Stimulated activated naive CD4-positive, alpha-beta T cell (primary cell): ENCODE results near the gene WDR59.
"Not testable (repeated sequence)": the region's sequence is repeated elsewhere in the genome, so short reads cannot be mapped to it uniquely, and the experiment has no call there.

Experiments used
- DNase-seq, 6 experiments: peaks; one replicate each; lab custom pipeline; 2025; lab: John Stamatoyannopoulos, UW

Gene WDR59

DNA sequence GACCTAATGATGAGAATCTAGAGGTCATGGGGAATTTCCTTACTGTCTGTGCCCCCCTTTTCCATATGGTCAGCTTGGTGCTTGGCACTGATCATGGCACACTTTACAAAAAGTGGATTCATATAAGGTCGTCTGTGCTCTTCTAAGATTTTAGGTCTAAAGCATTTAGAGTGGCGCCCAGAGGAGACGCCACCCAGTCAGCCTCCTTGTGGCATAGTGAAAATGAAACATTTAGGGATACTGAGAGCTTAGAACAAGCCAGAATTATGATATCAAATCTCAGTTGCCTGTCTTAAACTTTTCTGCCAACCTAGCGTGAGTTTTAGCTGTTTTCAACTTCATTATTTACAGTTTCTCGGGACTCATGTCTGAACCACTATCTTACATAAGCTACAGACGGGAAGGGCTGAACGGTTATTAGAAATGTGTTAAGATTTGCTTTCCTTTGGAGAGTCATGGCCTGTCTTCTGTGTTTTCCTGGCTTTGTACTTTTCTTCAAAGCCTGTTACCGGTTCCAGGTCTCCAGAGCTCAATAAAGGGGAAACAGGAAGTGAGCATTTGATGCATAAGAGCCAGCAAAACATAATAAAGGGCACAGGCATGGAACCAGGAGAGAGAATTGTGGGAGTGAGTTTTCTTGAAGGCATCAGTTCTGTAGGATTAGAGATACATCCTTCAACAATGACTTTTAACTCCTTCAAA is 27.6 kb upstream of the WDR59 start:
- no peak for DNase-seq

DNA sequence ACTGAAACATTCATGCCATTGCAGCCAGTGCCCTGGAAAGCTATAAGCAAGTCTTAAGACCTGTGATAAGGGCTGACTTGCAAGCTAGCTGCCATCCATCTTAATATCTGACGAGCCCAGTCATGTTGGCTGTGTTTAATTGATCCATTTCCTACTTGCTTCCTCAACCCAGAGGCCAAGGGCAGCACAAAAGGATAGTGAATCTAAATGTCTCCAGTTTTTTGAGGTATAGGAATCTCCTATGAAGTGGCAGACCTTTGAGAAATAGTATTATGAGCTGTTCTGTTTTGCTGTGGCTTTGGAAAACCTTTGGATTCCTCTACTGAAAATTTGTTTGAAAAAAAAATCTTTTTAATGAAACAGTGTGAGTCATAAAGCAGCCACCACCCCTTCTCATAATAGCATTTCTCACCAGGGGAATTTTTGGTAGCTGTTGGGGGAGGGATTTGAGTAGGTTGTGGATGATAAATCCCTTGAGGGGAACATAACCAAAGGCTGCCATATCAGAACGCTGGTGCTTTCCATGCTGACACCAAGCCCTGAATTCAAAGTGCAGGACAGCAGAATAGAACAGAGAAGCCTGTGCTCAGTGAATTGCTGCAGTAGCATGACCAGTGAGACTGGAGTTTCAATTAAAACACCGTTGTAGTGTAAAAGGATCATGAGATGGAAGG is 26.8 kb upstream of the WDR59 start:
- DNase-seq = no peak

DNA sequence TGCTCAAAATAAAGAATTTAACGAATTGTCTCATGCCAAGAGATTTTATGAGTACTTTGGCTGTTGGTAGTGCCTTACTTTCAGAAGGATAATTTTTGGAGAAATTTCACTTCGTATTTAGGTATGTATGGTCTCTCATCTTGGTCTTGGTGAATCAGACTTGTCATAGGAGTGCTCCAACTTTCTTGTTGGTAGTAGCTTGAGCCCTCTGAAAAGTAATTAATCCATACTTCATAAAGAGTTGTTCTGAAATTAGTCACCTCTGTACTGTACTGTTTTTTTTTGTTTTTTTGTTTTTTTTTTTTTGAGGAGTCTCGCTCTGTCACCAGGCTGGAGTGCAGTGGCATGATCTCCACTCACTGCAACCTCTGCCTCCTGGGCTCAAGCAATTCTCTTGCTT is 25.5 kb upstream of the WDR59 start:
- DNase-seq = no peak

DNA sequence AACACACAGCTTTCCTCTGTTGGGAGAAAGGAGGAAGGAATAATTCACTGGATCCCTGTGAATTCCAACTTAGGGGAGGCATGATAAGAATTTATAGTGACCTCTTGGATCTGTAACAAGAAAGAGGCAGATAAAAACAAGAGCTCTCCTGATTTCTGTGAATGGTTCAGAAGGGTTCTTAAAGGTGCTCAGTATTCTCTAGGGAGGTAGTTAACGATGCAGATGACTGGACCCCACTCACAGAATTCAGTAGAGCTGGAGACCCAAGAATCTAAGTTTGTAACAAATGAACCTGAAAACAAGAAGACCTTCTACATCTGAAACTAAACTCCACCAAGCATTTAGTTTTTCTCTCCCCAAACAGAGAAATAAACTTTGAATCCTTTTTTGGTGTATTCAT is 22.5 kb upstream of the WDR59 start:
- DNase-seq = no peak

DNA sequence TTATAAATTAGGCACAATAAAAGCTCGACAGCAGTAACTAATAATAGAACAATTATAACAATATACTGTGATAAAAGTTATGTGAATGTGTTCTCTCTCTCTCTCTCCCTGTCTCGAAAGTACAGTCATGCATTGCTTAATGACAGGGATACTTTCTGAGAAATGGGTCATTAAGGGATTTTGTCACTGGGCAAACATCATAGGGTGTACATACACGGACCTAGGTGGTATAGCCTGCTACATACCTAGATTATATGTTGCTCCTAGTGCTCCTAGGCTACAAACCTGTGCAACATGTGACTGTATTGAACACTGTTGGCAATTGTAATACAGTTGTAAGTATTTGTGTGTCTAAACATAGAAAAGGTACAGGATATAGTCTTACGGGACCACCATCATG is 20.8 kb upstream of the WDR59 start:
- no peak for DNase-seq

DNA sequence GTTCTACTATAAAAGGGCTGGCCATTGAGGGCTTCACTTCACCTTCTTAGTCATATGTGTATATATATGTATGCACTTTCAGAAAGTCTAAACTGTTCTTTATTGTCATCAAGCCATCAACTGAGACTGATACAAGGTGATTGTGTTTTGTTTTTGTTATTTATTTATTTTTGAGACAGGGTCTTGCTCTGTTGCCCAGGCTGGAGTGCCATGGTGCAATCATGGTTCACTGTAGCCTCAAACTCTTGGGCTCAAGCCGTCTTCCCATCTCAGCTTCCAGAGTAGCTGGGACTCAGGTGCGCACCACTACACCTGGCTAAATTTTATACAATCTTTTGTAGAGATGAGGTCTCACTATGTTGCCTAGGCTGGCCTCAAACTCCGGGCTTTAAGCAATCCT is 19.5 kb upstream of the WDR59 start:
- DNase-seq = no peak

DNA sequence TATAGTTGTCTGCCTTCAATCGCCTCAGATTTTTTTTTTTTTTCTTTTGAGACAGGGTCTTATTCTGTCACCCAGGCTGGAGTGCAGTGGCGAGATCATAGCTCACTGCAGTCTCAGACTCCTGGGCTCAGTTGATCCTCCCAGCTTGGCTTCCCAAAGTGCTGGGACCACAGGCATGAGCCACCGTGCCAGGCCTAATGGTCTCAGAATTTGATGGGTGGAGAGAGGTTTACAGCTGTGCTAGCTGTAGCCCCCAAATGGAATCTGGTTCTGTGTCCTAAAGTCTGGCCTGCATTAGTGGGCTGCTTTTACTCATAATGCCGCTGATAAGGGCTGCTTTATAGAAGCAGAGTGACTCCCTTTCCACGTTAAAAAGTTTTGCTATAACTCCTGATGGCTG is 19.0 kb upstream of the WDR59 start:
- DNase-seq = no peak

DNA sequence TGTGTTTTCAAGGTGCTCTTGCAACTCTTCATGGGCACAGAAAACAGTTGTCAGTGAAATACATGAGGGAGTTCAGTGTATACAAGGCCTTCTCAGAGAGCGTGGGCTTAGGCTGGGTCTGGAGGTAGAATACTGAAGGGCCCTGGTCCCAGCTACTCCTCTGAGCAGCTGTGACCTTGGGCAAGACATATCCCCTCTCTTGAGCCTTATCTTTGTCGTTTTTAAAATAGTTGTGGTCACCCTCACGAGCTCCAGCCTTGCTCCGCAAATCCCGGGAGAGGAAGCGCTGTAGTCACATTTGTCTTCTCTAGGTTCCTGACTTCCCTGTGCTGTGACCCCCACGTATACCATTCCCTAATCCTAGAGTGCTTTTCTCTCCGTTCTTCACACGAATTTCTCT is 17.6 kb upstream of the WDR59 start:
- no peak for DNase-seq

DNA sequence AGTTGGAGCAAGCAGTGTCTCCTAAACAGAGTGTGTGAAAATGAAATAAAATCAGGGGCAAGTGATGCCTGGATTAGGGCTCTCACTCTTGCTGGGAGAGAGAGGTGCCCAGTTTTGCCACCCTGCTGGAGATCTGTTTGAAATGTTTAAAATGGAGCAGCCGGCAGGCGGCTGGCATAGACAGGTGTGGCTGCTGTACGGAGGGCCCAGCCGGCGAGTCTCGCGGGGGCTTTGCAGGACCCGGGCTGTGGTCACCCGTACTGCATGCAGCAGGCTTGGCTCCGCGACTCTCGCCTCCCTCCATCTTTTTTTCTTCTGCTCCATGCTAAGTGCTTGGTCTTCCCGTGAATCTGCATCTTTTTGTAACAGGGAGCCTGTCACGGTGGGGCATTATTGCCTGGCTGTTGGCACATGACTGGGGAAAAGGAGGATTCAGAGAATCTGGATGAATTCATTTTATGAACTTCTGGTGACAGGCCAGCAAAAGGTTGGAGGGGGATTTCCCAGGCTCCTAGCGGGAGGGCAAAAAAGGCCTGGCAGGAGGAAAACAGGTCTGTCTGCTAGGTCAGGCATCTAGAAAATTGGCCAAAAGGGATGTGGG is 15.7 kb upstream of the WDR59 start:
- DNase-seq = peak in 1 of 6 experiments; percentile 29

DNA sequence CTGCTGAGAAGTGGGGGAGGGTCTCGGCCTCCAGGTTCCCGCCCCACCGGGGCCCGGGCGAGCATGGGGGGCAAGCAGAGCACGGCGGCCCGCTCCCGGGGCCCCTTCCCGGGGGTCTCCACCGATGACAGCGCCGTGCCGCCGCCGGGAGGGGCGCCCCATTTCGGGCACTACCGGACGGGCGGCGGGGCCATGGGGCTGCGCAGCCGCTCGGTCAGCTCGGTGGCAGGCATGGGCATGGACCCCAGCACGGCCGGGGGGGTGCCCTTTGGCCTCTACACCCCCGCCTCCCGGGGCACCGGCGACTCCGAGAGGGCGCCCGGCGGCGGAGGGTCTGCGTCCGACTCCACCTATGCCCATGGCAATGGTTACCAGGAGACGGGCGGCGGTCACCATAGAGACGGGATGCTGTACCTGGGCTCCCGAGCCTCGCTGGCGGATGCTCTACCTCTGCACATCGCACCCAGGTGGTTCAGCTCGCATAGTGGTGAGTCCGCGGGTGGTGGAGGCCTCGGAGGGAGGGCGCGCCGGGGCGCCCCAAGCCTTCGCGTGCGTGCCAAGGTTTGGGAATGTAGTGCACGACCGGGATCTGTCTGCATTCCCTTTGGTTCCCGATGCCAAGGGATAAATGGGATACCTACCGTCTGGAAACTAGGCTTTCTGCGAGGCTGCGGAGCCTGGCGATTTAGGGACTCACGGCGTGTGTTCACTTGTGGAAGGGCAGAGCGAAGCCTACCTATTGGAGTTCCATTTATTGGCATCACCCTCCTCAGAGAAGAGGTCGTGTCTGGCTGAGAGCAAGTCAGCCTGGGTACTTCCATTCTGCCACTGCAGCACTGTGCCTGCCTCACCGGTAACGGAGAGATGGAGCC is 14.9 kb upstream of the WDR59 start:
- DNase-seq = peak; percentile 37 to 69 (median 54)

DNA sequence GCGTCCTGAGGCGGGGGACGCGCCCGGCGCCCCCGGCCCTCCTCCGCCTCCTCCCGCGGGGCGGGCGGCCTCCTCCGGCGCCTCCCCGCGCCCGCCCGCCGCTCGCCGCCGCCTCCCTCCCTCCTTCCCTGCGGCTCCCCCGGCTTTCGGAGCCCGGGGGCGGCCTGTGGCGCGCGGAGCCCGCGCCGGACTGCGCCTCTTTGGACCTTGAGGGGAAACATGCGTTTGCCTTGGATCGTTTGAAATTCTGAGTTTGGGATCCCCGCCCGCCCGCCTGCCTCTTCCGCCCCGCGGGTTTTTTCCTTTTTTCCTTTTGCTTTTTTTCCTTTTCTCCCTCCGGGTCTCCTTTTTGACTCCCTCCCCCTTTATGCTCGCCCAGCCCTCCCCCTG is 14.3 kb upstream of the WDR59 start:
- DNase-seq = peak in 5 of 6 experiments; percentile 21 to 65 (median 52)

DNA sequence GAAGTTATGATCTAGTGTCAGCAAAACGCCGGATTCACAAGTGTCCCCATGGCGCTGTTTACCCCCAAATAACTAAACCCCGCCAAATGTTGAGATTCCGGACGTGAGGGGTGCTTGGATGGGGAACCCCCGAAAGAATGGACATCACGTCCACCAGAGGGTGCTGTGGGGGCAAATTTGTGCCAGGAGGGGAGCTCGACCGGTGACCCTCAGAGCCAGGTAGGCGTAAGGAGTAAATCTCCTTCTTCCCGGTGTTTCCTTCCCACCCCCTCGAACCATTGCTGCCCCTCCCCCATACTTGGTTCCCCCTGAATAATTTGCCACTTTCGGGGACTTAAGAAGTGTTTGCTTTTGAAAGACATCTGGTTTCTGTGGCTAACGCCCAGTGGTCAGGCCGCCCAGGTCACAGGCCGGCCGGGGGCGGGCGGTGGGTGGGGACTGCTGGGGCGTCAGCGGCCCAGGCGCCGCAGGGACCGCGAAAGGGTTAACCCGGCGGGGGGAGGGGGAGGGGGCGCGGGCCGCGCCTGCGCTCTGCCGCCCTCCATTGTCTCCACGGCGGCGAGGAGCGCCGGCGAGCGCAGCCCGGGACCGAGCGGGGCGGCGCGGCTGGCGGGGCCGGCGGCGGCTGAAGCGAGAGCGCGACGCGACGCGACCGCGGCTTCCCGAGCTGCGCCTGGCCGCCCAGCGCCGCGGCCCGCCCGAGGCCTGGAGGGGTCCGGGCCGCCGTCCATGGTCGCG is 13.7 kb upstream of the WDR59 start, which contains the start of gene ZNRF1:
TSS of gene ZNRF1 (plus strand) at position 544 of the 738 bp plus-strand sequence. CDS start 648 bp downstream, outside the sequence.
- DNase-seq = peak; percentile 43 to 82 (median 70)

DNA sequence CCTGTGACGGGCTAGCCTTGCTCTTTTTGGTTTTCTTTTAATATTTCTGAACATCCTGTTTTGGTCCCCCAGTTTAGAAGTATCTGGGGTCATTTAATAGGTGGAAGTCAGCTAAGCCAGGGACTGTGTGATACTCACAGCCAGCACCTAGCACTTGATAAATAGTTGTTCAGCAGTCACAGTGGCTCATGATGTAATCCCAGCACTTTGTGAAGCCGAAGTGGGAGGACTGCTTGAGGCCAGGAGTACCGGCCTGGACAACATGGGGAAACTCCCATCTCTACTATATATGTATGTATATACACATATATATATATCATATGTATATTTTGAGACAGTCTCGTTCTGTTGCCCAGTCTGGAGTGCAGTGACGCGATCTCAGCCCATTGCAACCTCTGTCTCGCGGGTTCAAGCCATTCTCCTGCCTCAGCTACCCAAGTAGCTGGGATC is 12.1 kb upstream of the WDR59 start:
- no peak for DNase-seq

DNA sequence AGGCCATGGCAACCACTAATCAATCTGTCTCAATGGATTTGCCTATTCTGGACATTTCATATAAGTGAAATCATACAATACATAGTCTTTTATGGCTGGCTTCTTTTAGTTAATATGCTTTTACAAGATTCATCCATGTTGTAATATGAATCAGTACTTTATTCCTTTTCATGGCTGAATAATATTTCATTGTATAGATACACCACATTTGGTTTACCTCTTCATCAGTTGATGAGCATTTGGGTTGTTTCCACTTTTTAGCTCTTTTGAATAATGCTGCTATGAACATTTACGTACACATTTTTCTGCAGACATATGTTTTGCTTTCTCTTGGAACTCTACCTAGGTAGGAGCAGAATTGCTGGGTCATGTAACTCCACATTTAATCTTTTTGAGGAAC is 11.1 kb upstream of the WDR59 start:
- DNase-seq = no peak

DNA sequence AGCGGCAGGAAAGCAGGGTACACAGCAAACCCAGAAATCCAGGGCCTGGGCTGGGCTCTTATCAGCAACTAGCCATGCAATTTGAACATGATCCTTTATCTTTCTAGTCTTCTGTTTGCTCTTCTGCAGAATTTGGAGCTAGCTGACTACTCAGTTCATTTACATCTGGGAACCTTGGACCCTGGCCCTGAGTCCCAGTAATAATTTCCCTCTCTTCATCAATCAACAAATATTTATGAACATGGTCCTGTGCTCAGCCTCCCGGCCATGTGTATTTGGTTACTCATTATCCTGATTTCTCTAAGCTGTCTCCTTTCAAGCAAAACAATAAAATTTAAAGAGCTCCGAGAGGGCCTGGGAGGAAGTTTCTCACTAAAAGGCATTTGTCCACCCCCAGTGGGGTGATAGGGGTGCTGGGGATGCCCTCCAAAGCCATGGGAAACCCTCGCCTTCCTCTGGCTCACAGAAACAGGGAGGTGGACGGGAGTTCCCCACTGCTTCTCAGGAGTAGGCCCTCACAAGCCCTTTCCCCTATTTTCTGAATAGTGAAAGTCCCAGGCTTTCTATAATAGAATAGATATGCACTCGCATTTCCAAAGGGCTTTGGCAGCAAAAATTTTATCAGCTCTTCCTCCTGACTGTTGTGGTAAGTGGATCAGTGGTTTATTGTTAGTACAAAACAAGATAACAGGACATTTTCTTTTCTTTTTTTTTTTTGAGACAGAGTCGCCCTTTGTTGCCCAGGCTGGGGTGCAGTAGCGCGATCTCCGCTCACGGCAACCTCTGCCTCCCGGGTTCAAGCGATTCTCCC is 6.9 kb upstream of the WDR59 start:
- no peak for DNase-seq

DNA sequence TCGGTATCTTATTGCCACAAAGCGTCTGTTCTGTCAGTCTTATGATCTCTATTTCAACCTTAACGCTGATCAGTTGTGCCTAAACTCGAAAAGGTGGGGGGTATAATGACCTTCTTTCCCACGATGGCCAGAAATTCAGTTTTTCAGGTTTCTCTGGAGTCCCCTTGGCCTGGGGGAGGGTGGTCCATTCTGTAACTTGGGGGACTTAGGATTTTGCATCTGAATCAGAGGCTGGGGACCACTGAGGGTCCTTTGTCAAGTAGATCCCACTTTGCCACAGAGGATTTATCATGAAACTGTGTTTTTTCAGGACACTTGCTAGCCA is 6.3 kb upstream of the WDR59 start:
- no peak for DNase-seq

DNA sequence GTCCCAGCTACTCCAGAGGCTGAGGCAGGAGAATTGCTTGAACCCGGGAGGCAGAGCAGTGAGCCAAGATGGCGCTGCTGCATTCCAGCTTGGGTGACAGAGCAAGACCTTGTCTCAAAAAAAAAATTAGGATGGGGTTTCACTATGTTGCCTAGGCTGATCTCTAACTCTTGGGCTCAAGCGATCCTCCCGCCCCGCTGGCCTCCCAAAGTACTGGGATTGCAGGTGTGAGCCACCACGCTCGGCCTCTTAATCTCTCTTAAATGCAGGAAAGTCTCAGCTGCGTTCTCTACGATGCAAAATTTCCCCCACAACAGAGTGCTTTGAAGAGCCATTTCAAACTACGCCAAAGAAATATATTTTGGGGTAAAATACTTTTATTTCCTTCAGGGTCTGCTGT is 5.9 kb upstream of the WDR59 start:
- no peak for DNase-seq

DNA sequence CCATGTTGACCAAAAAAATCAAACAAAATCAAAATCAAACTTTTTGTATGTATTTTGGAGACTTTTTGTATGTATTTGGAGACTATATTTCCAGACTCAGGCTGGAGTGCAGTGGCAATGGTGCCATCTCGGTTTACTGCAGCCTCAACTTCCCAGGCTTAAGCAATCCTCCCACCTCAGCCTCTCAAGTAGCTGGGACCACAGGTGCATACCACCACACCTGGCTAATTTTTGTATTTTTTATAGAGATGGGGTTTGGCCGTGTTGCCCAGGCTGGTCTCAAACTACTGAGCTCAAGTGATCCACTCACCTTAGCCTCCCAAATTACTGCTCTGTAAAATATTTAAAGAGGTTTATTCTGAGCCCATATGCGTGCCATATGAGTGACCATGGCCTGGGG is 4.9 kb upstream of the WDR59 start:
- not testable (repeated sequence) for DNase-seq

DNA sequence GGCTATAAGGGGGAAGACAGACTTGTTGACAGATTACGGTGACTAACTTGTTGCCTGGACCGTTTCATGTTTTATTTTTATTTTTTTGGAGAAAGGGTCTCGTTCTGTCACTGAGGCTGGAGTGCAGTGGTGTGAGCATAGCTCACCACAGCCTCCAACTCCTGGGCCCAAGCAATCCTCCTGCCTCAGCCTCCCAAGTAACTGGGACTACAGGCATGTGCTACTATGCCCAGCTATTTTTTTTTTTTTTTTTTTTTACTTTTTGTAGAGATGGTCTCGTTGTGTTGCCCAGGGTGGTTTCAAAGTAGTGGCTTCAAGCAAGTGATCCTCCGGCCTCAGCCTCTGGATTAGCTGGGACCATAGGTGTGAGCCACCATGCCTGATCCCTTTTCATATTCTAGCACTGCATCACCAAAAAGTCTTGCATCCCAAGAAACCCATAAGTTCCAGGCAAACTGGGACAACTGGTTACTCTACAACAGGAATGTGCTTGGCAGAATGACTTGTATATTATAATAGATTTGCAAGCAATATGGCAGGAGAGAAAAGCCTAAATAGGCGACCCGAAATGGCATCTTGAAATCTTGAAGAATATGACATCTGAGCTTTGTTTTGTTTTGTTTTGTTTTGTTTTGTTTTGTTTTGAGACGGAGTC is 2.2 kb upstream of the WDR59 start:
- no peak for DNase-seq

DNA sequence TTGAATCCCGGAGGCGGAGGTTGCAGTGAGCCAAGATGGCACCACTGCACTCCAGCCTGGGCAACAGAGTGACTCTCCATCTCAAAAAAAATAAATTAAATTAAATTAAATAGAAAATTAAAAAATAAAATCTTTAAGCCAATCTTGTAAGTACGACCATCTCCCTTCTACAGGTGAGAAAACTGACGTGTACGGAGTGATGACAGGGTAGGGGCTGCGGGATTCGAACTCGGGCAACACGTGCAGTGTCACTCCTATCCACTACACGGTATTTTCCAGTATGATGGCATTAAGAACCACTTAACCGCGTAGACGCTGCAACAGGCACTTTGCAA is 762 bp downstream of the WDR59 start:
- DNase-seq = no peak
